Mesothelial cell of epicardium (in vitro differentiated cells): ENCODE results near the gene SERINC2. TPM values are rescaled to one million over a fixed set of nuclear protein-coding genes. Genes with fewer than 3 reads are reported as not detected.

ENCODE experiments used
- DNase-seq, 2 experiments: peaks; one replicate each; pipeline ENCODE4 v3.0.0; 2021; ENCODE audit warnings: low spot score in 2 of 2; ENCODE audit not compliant: unreplicated experiment in 2 of 2
- H3K27ac Mint-ChIP-seq: 2 replicates; pipeline ENCODE4 v1.8.0; 2021; ENCODE audit warnings: mixed read lengths
- H3K27me3 Mint-ChIP-seq: 2 replicates; pipeline ENCODE4 v1.8.0; 2021; ENCODE audit warnings: low read depth, mixed read lengths
- H3K36me3 Mint-ChIP-seq: 2 replicates; pipeline ENCODE4 v1.8.0; 2021; ENCODE audit warnings: mixed read lengths
- H3K4me1 Mint-ChIP-seq: 2 replicates; pipeline ENCODE4 v1.8.0; 2021; ENCODE audit warnings: mixed read lengths
- H3K4me3 Mint-ChIP-seq: 2 replicates; pipeline ENCODE4 v1.8.0; 2021; ENCODE audit warnings: mild to moderate bottlenecking, moderate library complexity, mixed read lengths
- H3K9me3 Mint-ChIP-seq: 2 replicates; pipeline ENCODE4 v1.8.0; 2021; ENCODE audit warnings: mixed read lengths
- CTCF ChIP-seq: fragments of 200-600 bp; sonication (generic); IDR thresholded peaks from one replicate; pipeline ENCODE4 v1.5.0; 2021; ENCODE audit warnings: antibody characterized with exemption; ENCODE audit not compliant: unreplicated experiment
- total RNA-seq: library from RNA; stranded (reverse); gene quantifications from 3 replicates; pipeline ENCODE4 v1.2.1, GENCODE V29; 2021

The SERINC2 gene
- total RNA-seq, 1 donor from 2014 or later, result 45.4 TPM

GRCh38 chr1:31397360-31398095, 15.5 kb upstream of the SERINC2 start:
- no peak for DNase-seq
- Mint-ChIP-seq H3K27me3 (no peaks in the 10 kb centered on the region), H3K36me3 (no peaks in the 10 kb centered on the region), H3K4me3 (no peak overlapping the region), H3K4me1 (peaks cover 6% of the 10 kb centered on the region), H3K27ac (no peak overlapping the region), H3K9me3 (no peaks in the 10 kb centered on the region)
- no peak for TF ChIP-seq CTCF

- no peak for DNase-seq
Measured at GRCh38 chr1:31398246-31398645, 14.8 kb upstream of the SERINC2 start.

GRCh38 chr1:31399976-31400375, 13.0 kb upstream of the SERINC2 start:
- Mint-ChIP-seq H3K4me3 (no peak overlapping the region), H3K9me3 (no peaks in the 10 kb centered on the region), H3K27ac (no peak overlapping the region), H3K36me3 (no peaks in the 10 kb centered on the region), H3K27me3 (no peaks in the 10 kb centered on the region), H3K4me1 (peaks cover under 1% of the 10 kb centered on the region)
- DNase-seq, result no peak
- no peak for TF ChIP-seq CTCF

More at GRCh38 chr1:31398246-31398645, 14.8 kb upstream of the SERINC2 start:
- Mint-ChIP-seq H3K27me3 (no peaks in the 10 kb centered on the region), H3K4me1 (peaks cover 6% of the 10 kb centered on the region), H3K9me3 (no peaks in the 10 kb centered on the region), H3K4me3 (no peak overlapping the region), H3K27ac (no peak overlapping the region), H3K36me3 (no peaks in the 10 kb centered on the region)
- no peak for TF ChIP-seq CTCF

- no peak for TF ChIP-seq CTCF
- no peaks in the 10 kb centered on the region for H3K27me3 Mint-ChIP-seq
- DNase-seq, result no peak
- H3K36me3 Mint-ChIP-seq, result no peaks in the 10 kb centered on the region
- no peak overlapping the region for H3K27ac Mint-ChIP-seq
- no peak overlapping the region for H3K4me3 Mint-ChIP-seq
- no peaks in the 10 kb centered on the region for H3K9me3 Mint-ChIP-seq
- no peaks in the 10 kb centered on the region for H3K4me1 Mint-ChIP-seq
Measured at GRCh38 chr1:31400393-31400792, 12.6 kb upstream of the SERINC2 start.

GRCh38 chr1:31401241-31401640, 11.8 kb upstream of the SERINC2 start:
- Mint-ChIP-seq H3K36me3 (no peaks in the 10 kb centered on the region), H3K27me3 (no peaks in the 10 kb centered on the region), H3K4me3 (no peak overlapping the region), H3K4me1 (no peaks in the 10 kb centered on the region), H3K27ac (no peak overlapping the region), H3K9me3 (no peaks in the 10 kb centered on the region)
- no peak for TF ChIP-seq CTCF
- DNase-seq, result no peak
